GM12878 (cell line): Measurements from ENCODE around the gene C6orf62. TPM values are rescaled to one million over a fixed set of nuclear protein-coding genes. Genes with fewer than 3 reads are reported as not detected.

Source experiments
- ATAC-seq: fragments of 200-7000 bp; cut with Tn5 transposase; 3 replicates; pipeline ENCODE4 v1.9.1; 2020; ENCODE audit warnings: mild to moderate bottlenecking, moderate library complexity
- Bru-seq: library from RNA; stranded (reverse); fragments of 400-500 nt; gene quantifications from one replicate; lab custom pipeline; 2021; lab: Mats Ljungman, UMichigan
- BruChase-seq, 2 experiments: library from RNA; stranded (reverse); fragments of 400-500 nt; gene quantifications; one replicate each; lab custom pipeline; 2021; lab: Mats Ljungman, UMichigan
- BruUV-seq: library from RNA; stranded (reverse); fragments of 400-500 nt; replicated peaks from 2 replicates; lab custom pipeline; 2021; lab: Mats Ljungman, UMichigan
- CTCF ChIA-PET: fragments of 300-600 bp; sonication (Branson Sonifier 250); formaldehyde crosslinking; extraction: SDS; loops from one replicate; lab custom pipeline; 2021; ENCODE audit warnings: inconsistent platforms; lab: Yijun Ruan, JAX
- POLR2A ChIA-PET: fragments of 350-600 bp; formaldehyde crosslinking; extraction: SDS; loops from one replicate; lab custom pipeline; 2021; ENCODE audit warnings: inconsistent platforms; lab: Charles Lee
- RAD21 ChIA-PET: fragments of 300-600 bp; sonication (Branson Sonifier 250); formaldehyde crosslinking; loops from one replicate; lab custom pipeline; 2023; ENCODE audit warnings: antibody characterized with exemption; ENCODE audit not compliant: unreplicated experiment; lab: Charles Lee
- SMC1A ChIA-PET: fragments of 300-600 bp; sonication (Branson Sonifier 250); formaldehyde crosslinking; loops from one replicate; lab custom pipeline; 2023; ENCODE audit not compliant: unreplicated experiment, uncharacterized antibody; lab: Charles Lee
- DNase-seq: peaks from one replicate; pipeline ENCODE4 v3.0.0-alpha.2; 2011; ENCODE audit warnings: low read depth, low spot score
- FAIRE-seq: peaks from 3 replicates; lab custom pipeline; 2011; peaks lifted over from hg19 to GRCh38; lab: Jason Lieb, UNC
- H2AFZ ChIP-seq: 2 replicates; pipeline ENCODE4 v1.6.0; 2011; ENCODE audit warnings: low read depth, low read length, control low read depth; ENCODE audit not compliant: control insufficient read depth
- H3K27ac ChIP-seq: 2 replicates; pipeline ENCODE4 v1.5.1; 2011; ENCODE audit warnings: control low read depth; ENCODE audit not compliant: control insufficient read depth, insufficient read depth
- H3K27me3 ChIP-seq, 2 experiments: replicated peaks in 1 of 2; 2 replicates each; pipeline versions ENCODE4 v1.6.0 to v1.6.1; 2011; ENCODE audit warnings: low read length in 1 of 2; ENCODE audit not compliant: control insufficient read depth in 2 of 2, insufficient read depth in 2 of 2
- H3K36me3 ChIP-seq, 2 experiments: 2 replicates each; pipeline ENCODE4 v1.5.1; 2011; ENCODE audit warnings: low read length in 1 of 2; ENCODE audit not compliant: control insufficient read depth in 2 of 2, insufficient read depth in 2 of 2
- H3K4me1 ChIP-seq: 2 replicates; pipeline ENCODE4 v1.6.1; 2011; ENCODE audit warnings: mild to moderate bottlenecking, low read length, moderate library complexity, mixed read lengths; ENCODE audit not compliant: control insufficient read depth, insufficient read depth
- H3K4me2 ChIP-seq: 2 replicates; pipeline ENCODE4 v1.6.0; 2011; ENCODE audit warnings: control low read depth; ENCODE audit not compliant: control insufficient read depth, insufficient read depth
- H3K4me3 ChIP-seq: fragments of 200-600 bp; sonication (generic); 2 replicates; pipeline ENCODE4 v1.5.1; 2016
- H3K79me2 ChIP-seq: 2 replicates; pipeline ENCODE4 v1.6.0; 2011; ENCODE audit warnings: low read length; ENCODE audit not compliant: control insufficient read depth, insufficient read depth
- H3K9ac ChIP-seq: 2 replicates; pipeline ENCODE4 v1.8.0; 2011; ENCODE audit warnings: low read length, control low read depth, mixed read lengths; ENCODE audit not compliant: control insufficient read depth, insufficient read depth
- H3K9me3 ChIP-seq: replicated peaks from 3 replicates; pipeline ENCODE4 v1.5.1; 2011; ENCODE audit warnings: mild to moderate bottlenecking, low read length; ENCODE audit not compliant: control insufficient read depth, insufficient read depth
- H4K20me1 ChIP-seq: 2 replicates; pipeline ENCODE4 v1.6.0; 2011; ENCODE audit not compliant: control insufficient read depth, insufficient read depth
- EP300 ChIP-seq, 2 experiments: fragments of 150-350 bp in 1 of 2; IDR thresholded peaks; 2 replicates each; pipeline ENCODE4 v1.6.1; 2011 to 2012; ENCODE audit warnings: low read depth in 2 of 2, low read length in 2 of 2, borderline replicate concordance in 1 of 2, improper control_type of control experiment in 1 of 2, inconsistent platforms in 1 of 2; ENCODE audit not compliant: control insufficient read depth in 1 of 2
- HCFC1 ChIP-seq: fragments of 150-350 bp; IDR thresholded peaks from 2 replicates; pipeline ENCODE4 v1.6.1; 2014; ENCODE audit warnings: low read length
- HDGF ChIP-seq: fragments of 450-650 bp; IDR thresholded peaks from 2 replicates; pipeline ENCODE4 v1.6.1; 2016; ENCODE audit warnings: antibody characterized with exemption
- IKZF1 ChIP-seq: fragments of 450-650 bp; conservative IDR thresholded peaks from 2 replicates; pipeline ENCODE4 v1.6.1; 2017; ENCODE audit warnings: antibody characterized with exemption, mild to moderate bottlenecking
- MXI1 ChIP-seq: fragments of 150-350 bp; IDR thresholded peaks from 2 replicates; pipeline ENCODE4 v1.6.1; 2011; ENCODE audit warnings: low read depth, mild to moderate bottlenecking, inconsistent platforms, low read length, improper control_type of control experiment
- POU2F2 ChIP-seq: IDR thresholded peaks from 3 replicates; pipeline ENCODE4 v1.6.1; 2011; ENCODE audit warnings: low read depth, mild to moderate bottlenecking, low read length, borderline replicate concordance
- RFX5 ChIP-seq: IDR thresholded peaks from 2 replicates; pipeline ENCODE4 v1.6.1; 2011; ENCODE audit warnings: low read depth, low read length, improper control_type of control experiment
- TCF3 ChIP-seq: IDR thresholded peaks from 2 replicates; pipeline ENCODE4 v1.6.1; 2012; ENCODE audit warnings: low read depth, mild to moderate bottlenecking, low read length, borderline replicate concordance; ENCODE audit not compliant: insufficient read depth
- TCF7 ChIP-seq: IDR thresholded peaks from 2 replicates; pipeline ENCODE4 v1.6.1; 2014; ENCODE audit warnings: antibody characterized with exemption, borderline replicate concordance
- WRNIP1 ChIP-seq: IDR thresholded peaks from 2 replicates; pipeline ENCODE4 v1.6.1; 2011; ENCODE audit warnings: low read depth, low read length, improper control_type of control experiment, borderline replicate concordance
- ZNF207 ChIP-seq: fragments of 450-650 bp; IDR thresholded peaks from 2 replicates; pipeline ENCODE4 v1.6.1; 2014; ENCODE audit warnings: antibody characterized with exemption, mild to moderate bottlenecking, borderline replicate concordance
- WGBS: methylation state at CpG from one replicate; pipeline ENCODE4 v1.1.6; 2016; ENCODE audit warnings: low lambda C conversion rate; ENCODE audit not compliant: insufficient replicate concordance, insufficient coverage; ENCODE audit errors: missing lambda C conversion rate; 5-methylcytosine and 5-hydroxymethylcytosine counted together
- in situ Hi-C: fragments of 300-500 bp; cut with MboI; formaldehyde crosslinking; loops from 9 replicates; pipeline ENCODE4 v1.14.3; 2018; ENCODE audit warnings: mixed read lengths
- intact Hi-C: fragments of 100-400 bp; cut with micrococcal nuclease; formaldehyde crosslinking; loops from one replicate; pipeline ENCODE4 v1.14.2; 2022; ENCODE audit not compliant: unreplicated experiment
- long read RNA-seq, 2 experiments: library from polyadenylated mRNA; unstranded; transcript quantifications; one replicate each; pipeline ENCODE4 v2.0.0, GENCODE V29; 2019 to 2020
- polyA minus RNA-seq, 3 experiments: library from RNA; depleted of rRNA, polyadenylated mRNA; stranded (reverse); fragments of >200 nt; gene quantifications; 2 replicates each; pipeline ENCODE4 v1.2.3, GENCODE V29; 2011
- polyA plus RNA-seq, 11 experiments: library from polyadenylated mRNA; depleted of rRNA in 4 of 11; unstranded in 6 of 11; stranded (reverse) in 5 of 11; fragments of >200 nt; fragmentation: Nextera tagmentation in 4 of 11; fragmentation: Illumina TruSeq in 1 of 11; extraction: Ambion mirVana in 4 of 11; extraction: Trizol in 1 of 11; gene quantifications; 1 replicate in 1 of 11; 2 replicates in 10 of 11; pipeline versions ENCODE4 v1.2.1 to v1.2.3, GENCODE V29; 2011 to 2016; ENCODE audit warnings: inconsistent platforms in 2 of 11, missing spikeins in 2 of 11, low read depth in 1 of 11
- total RNA-seq, 4 experiments: library from RNA; depleted of rRNA in 3 of 4; stranded (reverse); fragments of >200 nt in 3 of 4; fragmentation: Illumina TruSeq in 1 of 4; extraction: Trizol in 1 of 4; gene quantifications; 2 replicates each; pipeline versions ENCODE4 v1.2.1 to v1.2.3, GENCODE V29; 2013 to 2021
- TF ChIP-seq, protein P1 (sequence below): fragments of 450-650 bp; IDR thresholded peaks from 2 replicates; pipeline ENCODE4 v1.6.1; 2016; ENCODE audit warnings: mild to moderate bottlenecking

Gene C6orf62
- 86.5 and 96.5 TPM in 2 replicates for total RNA-seq (2013; cell fraction: nucleolus; rRNA removed)
- total RNA-seq (2014; rRNA removed) = 55.6 and 61.5 TPM in 2 replicates
- 92.2 and 92.7 TPM in 2 replicates for total RNA-seq (2014; rRNA removed; fragmentation: Illumina TruSeq; extraction: Trizol)
- 111 and 113 TPM in 2 replicates for total RNA-seq (2021)
- polyA plus RNA-seq (2011; ENCODE audit: low read depth) = 46.1 TPM
- polyA plus RNA-seq (2011; rRNA removed) = 128 and 158 TPM in 2 replicates
- polyA plus RNA-seq (2011; cell fraction: cytosol; rRNA removed) = 53.6 and 63.0 TPM in 2 replicates
- 81.7 and 136 TPM in 2 replicates for polyA plus RNA-seq (2011; cell fraction: nucleus; rRNA removed)
- polyA plus RNA-seq (2012) = 85.1 and 101 TPM in 2 replicates
- polyA plus RNA-seq (2014; fragmentation: Illumina TruSeq; extraction: Trizol) = 125 and 161 TPM in 2 replicates
- 100 to 1,000 TPM; 196 to 565 TPM for polyA plus RNA-seq (2014; fragmentation: Nextera tagmentation; extraction: Ambion mirVana)
- 66.8 and 73.9 TPM in 2 replicates for polyA plus RNA-seq (2014; rRNA removed)
- 100 to 1,000 TPM; 290 to 309 TPM for polyA plus RNA-seq (2016; fragmentation: Nextera tagmentation; extraction: Ambion mirVana)
- polyA minus RNA-seq (2011; rRNA and poly(A)+ RNA removed) = 89.7 and 107 TPM in 2 replicates
- 42.2 and 63.3 TPM in 2 replicates for polyA minus RNA-seq (2011; cell fraction: cytosol; rRNA and poly(A)+ RNA removed)
- polyA minus RNA-seq (2011; cell fraction: nucleus; rRNA and poly(A)+ RNA removed) = 36.1 and 50.7 TPM in 2 replicates
- Bru-seq, nascent RNA = percentile 99 among the genes with signal in this experiment
- BruChase-seq, experiment 1, labeled RNA remaining after a 6-hour chase = percentile 99 among the genes with signal in this experiment
- percentile 99 among the genes with signal in this experiment for BruChase-seq, experiment 2, labeled RNA remaining after a 2-hour chase
- long read RNA-seq, experiment 1, full-length matches to known transcripts = 292 of 326 reads
- long read RNA-seq, experiment 1, partial matches to known transcripts = 19 of 326 reads
- long read RNA-seq, experiment 1, other reads (novel, unspliced or antisense) = 15 of 326 reads
- long read RNA-seq, experiment 2, full-length matches to known transcripts = 18 of 40 reads
- long read RNA-seq, experiment 2, partial matches to known transcripts = 10 of 40 reads
- long read RNA-seq, experiment 2, other reads (novel, unspliced or antisense) = 12 of 40 reads

DNA sequence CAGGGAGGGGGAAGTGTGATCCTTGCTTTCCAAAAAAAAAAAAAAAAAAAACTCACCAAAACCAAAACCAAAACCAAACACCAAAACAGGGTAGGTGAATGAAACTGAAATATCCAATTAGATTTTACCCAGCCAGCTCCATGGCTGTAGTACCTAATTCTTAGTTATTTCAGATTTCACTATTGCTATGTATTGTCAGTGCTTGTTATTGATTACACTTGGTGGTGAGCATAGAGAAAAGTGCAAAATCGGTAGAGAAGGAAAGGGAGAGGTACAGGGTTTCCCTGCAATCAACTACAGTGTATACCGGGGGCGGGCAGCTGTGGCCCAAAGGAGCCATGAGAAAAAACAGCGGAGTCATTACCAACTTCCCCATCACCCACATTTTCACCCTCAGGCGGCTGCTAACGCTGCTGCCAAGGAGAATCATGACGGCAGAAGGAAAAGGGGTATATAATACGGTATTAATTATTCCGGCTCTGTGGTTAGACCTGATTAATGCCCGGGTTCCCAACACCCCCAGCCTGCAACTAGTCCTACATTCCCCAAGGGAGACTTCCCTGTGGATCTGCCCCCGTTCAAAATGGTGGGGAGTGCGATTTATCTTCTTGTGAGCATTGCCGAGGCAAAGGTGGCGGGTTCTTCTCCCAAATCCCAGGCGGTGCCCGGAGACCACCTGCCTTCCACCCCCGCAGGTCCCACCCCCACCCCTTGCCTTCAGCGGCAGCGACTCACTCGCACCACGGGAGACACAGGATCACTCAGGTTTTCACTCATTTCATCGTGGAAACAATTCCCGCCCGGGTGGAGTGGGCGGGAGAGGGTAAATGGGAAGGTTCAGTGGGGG is at the start of gene C6orf62:
TSS of gene C6orf62 (minus strand) at position 30 of the 847 bp plus-strand sequence. CDS start 486 bp downstream, outside the sequence.
- WGBS = under 1% methylated on average over 23 of the region's 25 CpGs
- TSS peak; percentile 74 for BruUV-seq
- in situ Hi-C loops = loop anchor here (25.0 kb wide), 1 partner anchor 657 kb away; no protein-coding TSS in a partner anchor
- FAIRE-seq (peak; percentile 69), ATAC-seq (peak; percentile 39), DNase-seq (peak; percentile 20)
- RAD21 ChIA-PET = interaction anchor here (0.6 to 2.3 kb wide), 12 partner anchors 18 to 354 kb away, joined by 3 to 13 read pairs (median 4); partner anchors contain the start of gene TDP2
- intact Hi-C loops = loop anchor here (10.0 kb wide), 1 partner anchor 305 kb away; no protein-coding TSS in a partner anchor
- peaks cover 0 to 21% of the 10 kb centered on the region in 2 experiments; a peak in 3 of 4 replicates for H3K36me3 ChIP-seq
- peak within 1 kb of the TSS; percentile 95 for H3K27ac ChIP-seq
- peaks cover 62% of the 10 kb centered on the region for H3K79me2 ChIP-seq
- H3K4me1 ChIP-seq = no peaks in the 10 kb centered on the region; the same call in 1 of the 2 replicates
- peak within 1 kb of the TSS; percentile 99 for H3K9ac ChIP-seq
- no peak within 1 kb of the TSS for H2AFZ ChIP-seq
- no peaks in the 10 kb centered on the region for H3K27me3 ChIP-seq
- H3K4me2 ChIP-seq = peak within 1 kb of the TSS; percentile 90
- SMC1A ChIA-PET = interaction anchor here (1.2 to 2.7 kb wide), 8 partner anchors 15 to 198 kb away, joined by 3 to 11 read pairs (median 6); no protein-coding TSS in a partner anchor
- peak within 1 kb of the TSS; percentile 86 for H3K4me3 ChIP-seq
- POLR2A ChIA-PET = interaction anchor here (0.6 to 3.5 kb wide), 13 partner anchors 9 to 1803 kb away, joined by 3 to 25 read pairs (median 5); no protein-coding TSS in a partner anchor
- CTCF ChIA-PET = interaction anchor here (1.2 to 1.9 kb wide), 4 partner anchors 24 to 286 kb away, joined by 3 to 12 read pairs (median 4); no protein-coding TSS in a partner anchor
- peaks cover 11% of the 10 kb centered on the region; the same call in 1 of the 2 replicates for H4K20me1 ChIP-seq
- H3K9me3 ChIP-seq = no peaks in the 10 kb centered on the region
- TF ChIP-seq IKZF1 (peak; percentile 64), POU2F2 (peak; percentile 40; the same call in 1 of the 3 replicates), RFX5 (no peak), TCF3 (peak; percentile 17; the same call in 1 of the 2 replicates), WRNIP1 (peak; percentile 95; the same call in 1 of the 2 replicates), EP300 (IDR thresholded peaks at IDR 0.05; ENCODE audit: borderline replicate concordance in 1 of 2, control insufficient read depth in 1 of 2, low read depth in 2 of 2, low read length in 2 of 2) (peak in 1 of 2 experiments; percentile 33; a peak in 1 of 4 replicates), ZNF207 (peak; percentile 41; the same call in 1 of the 2 replicates), HDGF (0 out of 2 replicates have a peak, but pooled peaks have one; percentile 49), TCF7 (0 out of 2 replicates have a peak, but pooled peaks have one; percentile 8), MXI1 (peak; percentile 78), HCFC1 (no peak)
- TF ChIP-seq, protein P1, sequence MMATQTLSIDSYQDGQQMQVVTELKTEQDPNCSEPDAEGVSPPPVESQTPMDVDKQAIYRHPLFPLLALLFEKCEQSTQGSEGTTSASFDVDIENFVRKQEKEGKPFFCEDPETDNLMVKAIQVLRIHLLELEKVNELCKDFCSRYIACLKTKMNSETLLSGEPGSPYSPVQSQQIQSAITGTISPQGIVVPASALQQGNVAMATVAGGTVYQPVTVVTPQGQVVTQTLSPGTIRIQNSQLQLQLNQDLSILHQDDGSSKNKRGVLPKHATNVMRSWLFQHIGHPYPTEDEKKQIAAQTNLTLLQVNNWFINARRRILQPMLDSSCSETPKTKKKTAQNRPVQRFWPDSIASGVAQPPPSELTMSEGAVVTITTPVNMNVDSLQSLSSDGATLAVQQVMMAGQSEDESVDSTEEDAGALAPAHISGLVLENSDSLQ = peak; percentile 43; the same call in 1 of the 2 replicates
